Transverse colon (tissue), 4 donors: ENCODE data around the gene PLCB1.

ENCODE experiments used
- EP300 ChIP-seq: sonication (generic); formaldehyde crosslinking; IDR thresholded peaks from one replicate; pipeline ENCODE4 v1.6.1; 2017; ENCODE audit warnings: antibody characterized with exemption, low read depth
- POLR2A ChIP-seq: fragments of 450-650 bp; IDR thresholded peaks from one replicate; pipeline ENCODE4 v1.6.1; 2016; ENCODE audit warnings: antibody characterized with exemption, mild to moderate bottlenecking, moderate library complexity
- POLR2AphosphoS5 ChIP-seq, 3 donors: sonication (generic); formaldehyde crosslinking; IDR thresholded peaks; one replicate each; pipeline ENCODE4 v1.6.1; 2016; ENCODE audit warnings: antibody characterized with exemption in 3 of 3
- TF ChIP-seq, protein P1 (sequence below), 5 experiments: fragments of 200-600 bp in 3 of 5; fragments of 450-650 bp in 2 of 5; sonication (generic) in 3 of 5; IDR thresholded peaks; 1 replicate in 2 of 5; 2 replicates in 3 of 5; pipeline ENCODE4 v1.5.1; 2016 to 2017; ENCODE audit warnings: antibody characterized with exemption in 5 of 5, inconsistent platforms in 3 of 5, mild to moderate bottlenecking in 2 of 5, moderate library complexity in 1 of 5

- no peak for TF ChIP-seq EP300
- TF ChIP-seq POLR2A, result no peak
- TF ChIP-seq, protein P1, sequence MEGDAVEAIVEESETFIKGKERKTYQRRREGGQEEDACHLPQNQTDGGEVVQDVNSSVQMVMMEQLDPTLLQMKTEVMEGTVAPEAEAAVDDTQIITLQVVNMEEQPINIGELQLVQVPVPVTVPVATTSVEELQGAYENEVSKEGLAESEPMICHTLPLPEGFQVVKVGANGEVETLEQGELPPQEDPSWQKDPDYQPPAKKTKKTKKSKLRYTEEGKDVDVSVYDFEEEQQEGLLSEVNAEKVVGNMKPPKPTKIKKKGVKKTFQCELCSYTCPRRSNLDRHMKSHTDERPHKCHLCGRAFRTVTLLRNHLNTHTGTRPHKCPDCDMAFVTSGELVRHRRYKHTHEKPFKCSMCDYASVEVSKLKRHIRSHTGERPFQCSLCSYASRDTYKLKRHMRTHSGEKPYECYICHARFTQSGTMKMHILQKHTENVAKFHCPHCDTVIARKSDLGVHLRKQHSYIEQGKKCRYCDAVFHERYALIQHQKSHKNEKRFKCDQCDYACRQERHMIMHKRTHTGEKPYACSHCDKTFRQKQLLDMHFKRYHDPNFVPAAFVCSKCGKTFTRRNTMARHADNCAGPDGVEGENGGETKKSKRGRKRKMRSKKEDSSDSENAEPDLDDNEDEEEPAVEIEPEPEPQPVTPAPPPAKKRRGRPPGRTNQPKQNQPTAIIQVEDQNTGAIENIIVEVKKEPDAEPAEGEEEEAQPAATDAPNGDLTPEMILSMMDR (IDR thresholded peaks at IDR 0.05), result no peak
- TF ChIP-seq POLR2AphosphoS5 (IDR thresholded peaks at IDR 0.05), result no peak
Observed at GRCh38 chr20:8152847-8153246, 20.8 kb downstream of the PLCB1 start.
